Neural cell (in vitro differentiated cells): ENCODE data around the gene SERPINA9.

Source experiments
- EP300 ChIP-seq: fragments of 450-650 bp; conservative IDR thresholded peaks from 2 replicates; pipeline ENCODE4 v1.6.1; 2014; ENCODE audit warnings: antibody characterized with exemption, mild to moderate bottlenecking, moderate library complexity; ENCODE audit not compliant: poor library complexity, severe bottlenecking
- POLR2AphosphoS5 ChIP-seq: IDR thresholded peaks from 2 replicates; pipeline ENCODE4 v1.6.1; 2012
- TF ChIP-seq, protein P1 (sequence below): fragments of 450-650 bp; IDR thresholded peaks from 2 replicates; pipeline ENCODE4 v1.5.1; 2014; ENCODE audit warnings: antibody characterized with exemption, mild to moderate bottlenecking, moderate library complexity; ENCODE audit not compliant: poor library complexity, severe bottlenecking

DNA sequence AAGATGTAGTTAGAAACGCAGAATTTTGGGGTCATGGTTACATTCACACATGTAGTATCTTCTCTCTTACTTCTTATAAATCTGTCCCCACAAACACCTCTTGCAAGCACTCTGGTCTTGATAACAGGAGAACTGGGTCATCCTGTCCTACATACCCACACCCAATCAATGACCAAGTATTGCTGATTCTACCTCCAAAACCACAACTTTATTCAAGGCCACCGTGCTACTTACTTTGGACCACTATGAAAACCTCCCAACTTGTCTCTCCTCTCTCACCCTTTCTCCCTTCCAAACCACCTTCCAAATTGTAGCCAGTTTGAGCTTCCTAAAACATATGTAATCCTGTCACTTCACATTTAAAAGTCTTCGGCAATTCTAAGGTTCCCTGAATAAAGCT is 28.8 kb downstream of the SERPINA9 start:
- TF ChIP-seq, protein P1, sequence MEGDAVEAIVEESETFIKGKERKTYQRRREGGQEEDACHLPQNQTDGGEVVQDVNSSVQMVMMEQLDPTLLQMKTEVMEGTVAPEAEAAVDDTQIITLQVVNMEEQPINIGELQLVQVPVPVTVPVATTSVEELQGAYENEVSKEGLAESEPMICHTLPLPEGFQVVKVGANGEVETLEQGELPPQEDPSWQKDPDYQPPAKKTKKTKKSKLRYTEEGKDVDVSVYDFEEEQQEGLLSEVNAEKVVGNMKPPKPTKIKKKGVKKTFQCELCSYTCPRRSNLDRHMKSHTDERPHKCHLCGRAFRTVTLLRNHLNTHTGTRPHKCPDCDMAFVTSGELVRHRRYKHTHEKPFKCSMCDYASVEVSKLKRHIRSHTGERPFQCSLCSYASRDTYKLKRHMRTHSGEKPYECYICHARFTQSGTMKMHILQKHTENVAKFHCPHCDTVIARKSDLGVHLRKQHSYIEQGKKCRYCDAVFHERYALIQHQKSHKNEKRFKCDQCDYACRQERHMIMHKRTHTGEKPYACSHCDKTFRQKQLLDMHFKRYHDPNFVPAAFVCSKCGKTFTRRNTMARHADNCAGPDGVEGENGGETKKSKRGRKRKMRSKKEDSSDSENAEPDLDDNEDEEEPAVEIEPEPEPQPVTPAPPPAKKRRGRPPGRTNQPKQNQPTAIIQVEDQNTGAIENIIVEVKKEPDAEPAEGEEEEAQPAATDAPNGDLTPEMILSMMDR = no peak
- TF ChIP-seq POLR2AphosphoS5 = no peak
- no peak for TF ChIP-seq EP300
